ENCODE measurements around the gene CLRN1. TPM values are rescaled to one million over a fixed set of nuclear protein-coding genes. Genes with fewer than 3 reads are reported as not detected.

The CLRN1 gene
- total RNA-seq, 4 donors from 2014 or later = not detected

DNA sequence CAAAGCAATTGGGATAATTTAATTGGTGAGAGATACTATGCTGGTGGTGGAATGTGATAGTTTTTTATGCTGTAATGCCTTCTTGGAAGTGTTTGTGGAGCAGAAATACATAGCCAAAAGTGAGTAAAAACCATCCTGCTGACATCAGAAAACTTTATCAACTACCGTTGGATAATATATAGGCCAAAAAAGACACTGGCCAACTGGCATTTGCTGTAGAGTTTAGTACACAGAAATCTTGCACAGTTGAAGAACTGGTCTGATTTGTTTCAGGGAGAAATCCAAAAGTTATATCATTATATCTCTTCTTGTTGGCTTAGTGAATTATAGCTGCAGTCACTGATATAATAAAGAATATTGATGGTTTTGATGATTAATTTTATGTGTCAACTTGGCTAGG is 66.8 kb downstream of the CLRN1 start:
- WGBS = 85% methylated on average over 1 of the region's 1 CpG
- intact Hi-C loops (cut with DNase I) = no loop called here
- H3K27me3 ChIP-seq = no peaks in the 10 kb centered on the region

GRCh38 chr3:150905339-150905738 is 67.2 kb downstream of the CLRN1 start, which contains the start of gene MINDY4B:
Gene MINDY4B, minus strand, starts transcription at chr3:150905439. Its CDS starts 0 bp downstream, at chr3:150905439.
- Histone ChIP-seq H3K4me1 (no peaks in the 10 kb centered on the region), H3K27me3 (no peaks in the 10 kb centered on the region), H3K27ac (replicated peaks in 1 of 4) (no peak within 1 kb of the TSS), H3K36me3 (no peaks in the 10 kb centered on the region), H3K9me3 (no peaks in the 10 kb centered on the region), H3K4me3 (no peak within 1 kb of the TSS)
- TF ChIP-seq EP300 (IDR thresholded peaks at IDR 0.05) (no peak), POLR2A (IDR thresholded peaks at IDR 0.05; ENCODE audit: low read depth) (no peak), POLR2AphosphoS5 (IDR thresholded peaks at IDR 0.05) (no peak), CTCF (IDR thresholded peaks at IDR 0.05) (no peak)
- intact Hi-C loops (cut with DNase I) = no loop called here
- 84% methylated on average over 4 of the region's 4 CpGs for WGBS
- no peak for DNase-seq (ENCODE audit: extremely low spot score)

More for the DNA sequence above, 66.8 kb downstream of the CLRN1 start:
- H3K27ac ChIP-seq (replicated peaks in 1 of 4) = no peak overlapping the region
- H3K36me3 ChIP-seq = no peaks in the 10 kb centered on the region
- TF ChIP-seq EP300 (IDR thresholded peaks at IDR 0.05) (no peak), CTCF (IDR thresholded peaks at IDR 0.05) (no peak), POLR2A (IDR thresholded peaks at IDR 0.05; ENCODE audit: low read depth) (no peak), POLR2AphosphoS5 (IDR thresholded peaks at IDR 0.05) (no peak)
- no peaks in the 10 kb centered on the region for H3K4me1 ChIP-seq
- H3K9me3 ChIP-seq = no peaks in the 10 kb centered on the region
- no peak for DNase-seq (ENCODE audit: extremely low spot score)
- no peak overlapping the region for H3K4me3 ChIP-seq

DNA sequence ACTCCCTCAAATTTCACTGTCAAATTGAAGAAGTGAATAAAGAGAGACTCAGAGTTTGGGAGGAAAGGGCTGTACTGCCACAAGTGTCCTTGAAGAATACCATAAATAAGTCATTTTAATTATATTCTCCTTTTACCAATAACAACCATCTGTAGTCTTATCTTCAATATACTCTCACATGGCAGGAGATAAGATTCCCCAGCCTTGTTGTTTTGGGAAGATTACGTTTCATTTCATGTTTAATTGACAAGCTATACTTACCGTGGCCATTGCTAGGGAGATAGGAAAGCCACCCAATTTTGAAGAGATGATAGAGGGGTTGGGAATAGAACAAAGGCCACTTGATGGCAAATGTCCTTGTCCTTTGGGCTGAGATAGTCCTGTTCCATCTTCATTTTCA is 69.5 kb downstream of the CLRN1 start:
- 83% methylated on average over 2 of the region's 2 CpGs for WGBS

GRCh38 chr3:150901793-150902192 is 70.7 kb downstream of the CLRN1 start:
- intact Hi-C loops (cut with DNase I) = no loop called here
- Histone ChIP-seq H3K4me3 (no peak overlapping the region), H3K27me3 (no peaks in the 10 kb centered on the region), H3K9me3 (no peaks in the 10 kb centered on the region), H3K4me1 (no peaks in the 10 kb centered on the region), H3K27ac (replicated peaks in 1 of 4) (no peak overlapping the region), H3K36me3 (no peaks in the 10 kb centered on the region)
- no peak for DNase-seq (ENCODE audit: extremely low spot score)
- TF ChIP-seq EP300 (IDR thresholded peaks at IDR 0.05) = no peak
- WGBS = 91% methylated on average over 10 of the region's 10 CpGs

More for the DNA sequence above, 69.5 kb downstream of the CLRN1 start:
- no peak for TF ChIP-seq EP300 (IDR thresholded peaks at IDR 0.05)
- no peak for TF ChIP-seq POLR2A (IDR thresholded peaks at IDR 0.05; ENCODE audit: low read depth)
- H3K27me3 ChIP-seq = no peaks in the 10 kb centered on the region
- H3K36me3 ChIP-seq = no peaks in the 10 kb centered on the region
- no peaks in the 10 kb centered on the region for H3K9me3 ChIP-seq
- no peak overlapping the region for H3K4me3 ChIP-seq
- no peak for DNase-seq (ENCODE audit: extremely low spot score)
- intact Hi-C loops (cut with DNase I) = no loop called here
- H3K4me1 ChIP-seq = no peaks in the 10 kb centered on the region
- H3K27ac ChIP-seq (replicated peaks in 1 of 4) = no peak overlapping the region

GRCh38 chr3:150899141-150899540 is 73.4 kb downstream of the CLRN1 start:
- no peak for TF ChIP-seq CTCF (IDR thresholded peaks at IDR 0.05)
- TF ChIP-seq POLR2AphosphoS5 (IDR thresholded peaks at IDR 0.05) = no peak
- no peak for TF ChIP-seq POLR2A (IDR thresholded peaks at IDR 0.05; ENCODE audit: low read depth)
- TF ChIP-seq EP300 (IDR thresholded peaks at IDR 0.05) = no peak
- no peak overlapping the region for H3K4me3 ChIP-seq
- no peaks in the 10 kb centered on the region for H3K4me1 ChIP-seq
- H3K36me3 ChIP-seq = no peaks in the 10 kb centered on the region
- H3K9me3 ChIP-seq = no peaks in the 10 kb centered on the region
- DNase-seq (ENCODE audit: extremely low spot score) = no peak
- WGBS = 68% methylated on average over 2 of the region's 2 CpGs
- intact Hi-C loops (cut with DNase I) = no loop called here
- H3K27ac ChIP-seq (replicated peaks in 1 of 4) = no peak overlapping the region
- H3K27me3 ChIP-seq = no peaks in the 10 kb centered on the region

Measured in esophagus muscularis mucosa (tissue), 4 donors.